HL-60 (cell line): ENCODE data around the gene XRCC4.

Source experiments
- DNase-seq, 2 experiments: peaks; one replicate each; pipeline ENCODE4 v3.0.0-alpha.2; 2010 to 2020; ENCODE audit warnings: low read depth in 1 of 2, low spot score in 1 of 2
- H3K27ac ChIP-seq: fragments of 250-450 bp; sonication (Bioruptor Pico); replicated peaks from 2 replicates; pipeline ENCODE4 v1.5.1; 2020; ENCODE audit warnings: mild to moderate bottlenecking, moderate library complexity
- H3K27me3 ChIP-seq: fragments of 250-450 bp; sonication (Bioruptor Pico); 2 replicates; pipeline ENCODE4 v1.5.1; 2021; ENCODE audit warnings: mild to moderate bottlenecking, moderate library complexity; ENCODE audit not compliant: insufficient read depth, poor library complexity, severe bottlenecking
- H3K4me3 ChIP-seq: replicated peaks from 2 replicates; pipeline ENCODE4 v1.5.1; 2011; ENCODE audit warnings: mild to moderate bottlenecking, control low read depth, low read length; ENCODE audit not compliant: insufficient read depth
- CTCF ChIP-seq: IDR thresholded peaks from one replicate; pipeline ENCODE4 v1.5.1; 2011; ENCODE audit warnings: low read length, control low read depth, inconsistent platforms; ENCODE audit not compliant: insufficient read depth
- GABPA ChIP-seq: IDR thresholded peaks from 2 replicates; pipeline ENCODE4 v1.6.1; 2012; ENCODE audit warnings: low read depth
- POLR2AphosphoS5 ChIP-seq: IDR thresholded peaks from 2 replicates; pipeline ENCODE4 v1.6.1; 2012; ENCODE audit warnings: low read depth
- SPI1 ChIP-seq: IDR thresholded peaks from 2 replicates; pipeline ENCODE4 v1.6.1; 2012; ENCODE audit warnings: low read depth, mild to moderate bottlenecking, borderline replicate concordance
- TF ChIP-seq, protein P1 (sequence below): IDR thresholded peaks from 2 replicates; pipeline ENCODE4 v1.6.1; 2012; ENCODE audit warnings: low read depth; ENCODE audit not compliant: insufficient replicate concordance

The XRCC4 gene

GRCh38 chr5:83095957-83096539 lies 18.7 kb downstream of the XRCC4 start:
- DNase-seq = no peak
- Histone ChIP-seq H3K4me3 (no peak overlapping the region), H3K27ac (no peak overlapping the region), H3K27me3 (no peaks in the 10 kb centered on the region)
- no peak for TF ChIP-seq CTCF
- TF ChIP-seq GABPA = no peak

DNA sequence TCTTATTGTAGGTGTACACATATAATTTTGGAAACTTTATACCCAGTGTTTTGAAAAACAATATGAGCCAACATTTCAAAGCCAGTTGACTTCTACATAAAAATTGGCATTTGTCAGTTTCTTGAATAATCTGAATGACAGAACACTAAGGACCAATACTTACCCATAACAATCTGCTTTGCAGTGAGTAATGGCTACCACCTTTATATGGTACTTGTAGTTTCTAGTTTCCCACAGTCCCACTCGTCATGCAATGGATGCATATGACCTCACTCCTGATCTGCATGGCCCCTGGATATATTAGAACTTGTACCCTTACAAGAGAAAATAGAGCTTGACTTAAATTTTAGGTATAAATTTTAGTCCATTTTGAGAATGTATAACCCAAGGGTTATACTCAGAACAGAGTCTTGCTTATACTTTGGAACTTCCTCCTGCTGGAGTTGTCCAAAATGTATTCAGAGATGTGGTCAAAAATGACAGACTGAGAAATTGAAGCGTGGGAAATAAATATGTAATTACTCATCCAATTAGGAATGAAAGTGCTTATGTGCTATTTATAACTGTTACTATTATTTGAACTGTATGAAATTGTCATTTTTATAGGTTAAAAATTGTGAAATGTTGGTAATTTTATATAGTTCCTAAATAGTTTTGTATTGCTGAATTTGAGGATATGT lies 19.5 kb downstream of the XRCC4 start:
- DNase-seq = no peak
- no peak for TF ChIP-seq CTCF
- no peak for TF ChIP-seq GABPA
- TF ChIP-seq SPI1 = no peak
- TF ChIP-seq, protein P1, sequence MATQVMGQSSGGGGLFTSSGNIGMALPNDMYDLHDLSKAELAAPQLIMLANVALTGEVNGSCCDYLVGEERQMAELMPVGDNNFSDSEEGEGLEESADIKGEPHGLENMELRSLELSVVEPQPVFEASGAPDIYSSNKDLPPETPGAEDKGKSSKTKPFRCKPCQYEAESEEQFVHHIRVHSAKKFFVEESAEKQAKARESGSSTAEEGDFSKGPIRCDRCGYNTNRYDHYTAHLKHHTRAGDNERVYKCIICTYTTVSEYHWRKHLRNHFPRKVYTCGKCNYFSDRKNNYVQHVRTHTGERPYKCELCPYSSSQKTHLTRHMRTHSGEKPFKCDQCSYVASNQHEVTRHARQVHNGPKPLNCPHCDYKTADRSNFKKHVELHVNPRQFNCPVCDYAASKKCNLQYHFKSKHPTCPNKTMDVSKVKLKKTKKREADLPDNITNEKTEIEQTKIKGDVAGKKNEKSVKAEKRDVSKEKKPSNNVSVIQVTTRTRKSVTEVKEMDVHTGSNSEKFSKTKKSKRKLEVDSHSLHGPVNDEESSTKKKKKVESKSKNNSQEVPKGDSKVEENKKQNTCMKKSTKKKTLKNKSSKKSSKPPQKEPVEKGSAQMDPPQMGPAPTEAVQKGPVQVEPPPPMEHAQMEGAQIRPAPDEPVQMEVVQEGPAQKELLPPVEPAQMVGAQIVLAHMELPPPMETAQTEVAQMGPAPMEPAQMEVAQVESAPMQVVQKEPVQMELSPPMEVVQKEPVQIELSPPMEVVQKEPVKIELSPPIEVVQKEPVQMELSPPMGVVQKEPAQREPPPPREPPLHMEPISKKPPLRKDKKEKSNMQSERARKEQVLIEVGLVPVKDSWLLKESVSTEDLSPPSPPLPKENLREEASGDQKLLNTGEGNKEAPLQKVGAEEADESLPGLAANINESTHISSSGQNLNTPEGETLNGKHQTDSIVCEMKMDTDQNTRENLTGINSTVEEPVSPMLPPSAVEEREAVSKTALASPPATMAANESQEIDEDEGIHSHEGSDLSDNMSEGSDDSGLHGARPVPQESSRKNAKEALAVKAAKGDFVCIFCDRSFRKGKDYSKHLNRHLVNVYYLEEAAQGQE = no peak
- no peak for TF ChIP-seq POLR2AphosphoS5
- H3K27me3 ChIP-seq = no peaks in the 10 kb centered on the region
- H3K27ac ChIP-seq = no peak overlapping the region
- H3K4me3 ChIP-seq = no peak overlapping the region

DNA sequence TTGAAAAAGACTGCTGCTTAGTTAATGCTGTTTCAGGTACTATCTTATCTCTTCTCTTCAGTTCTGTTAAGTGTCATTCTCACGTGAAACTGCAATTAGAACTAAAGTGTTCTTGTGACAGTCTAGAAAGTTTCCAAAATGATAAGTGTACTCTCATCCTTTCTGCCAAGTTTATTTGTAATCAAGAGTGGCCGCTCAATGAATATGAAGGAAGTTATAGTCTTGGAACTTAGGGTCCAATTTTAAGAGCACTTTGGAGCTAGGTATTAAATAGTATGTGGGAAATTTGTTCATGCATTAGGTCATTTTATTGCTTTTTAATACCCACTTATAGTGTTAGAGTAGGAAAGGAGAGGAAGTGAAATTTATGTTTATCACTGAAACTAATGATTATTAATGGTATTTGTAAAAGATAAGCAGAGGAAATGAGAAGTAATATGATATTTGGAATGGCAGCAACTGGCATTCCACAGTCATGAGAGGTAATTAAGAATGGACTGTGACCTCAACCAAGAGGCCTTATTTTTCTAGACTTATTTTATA lies 20.4 kb downstream of the XRCC4 start:
- DNase-seq = no peak
- Histone ChIP-seq H3K27me3 (no peaks in the 10 kb centered on the region), H3K27ac (no peak overlapping the region), H3K4me3 (no peak overlapping the region)
- TF ChIP-seq SPI1 (no peak), POLR2AphosphoS5 (no peak), GABPA (no peak), CTCF (no peak)
- TF ChIP-seq, protein P1 = no peak
